OCI-LY7 (cell line): ENCODE measurements around the gene TCERG1L. TPM values are rescaled to one million over a fixed set of nuclear protein-coding genes. Genes with fewer than 3 reads are reported as not detected.

Experiments
- BruUV-seq: library from RNA; stranded (reverse); fragments of 400-500 nt; replicated peaks from 2 replicates; lab custom pipeline; 2021; lab: Mats Ljungman, UMichigan
- CTCF ChIA-PET: fragments of 300-600 bp; sonication (Branson Sonifier 250); formaldehyde crosslinking; loops from one replicate; lab custom pipeline; 2022; ENCODE audit warnings: antibody characterized with exemption; ENCODE audit not compliant: unreplicated experiment; lab: Charles Lee
- POLR2A ChIA-PET: fragments of 300-600 bp; sonication (Branson Sonifier 250); formaldehyde crosslinking; loops from one replicate; lab custom pipeline; 2022; ENCODE audit warnings: antibody characterized with exemption; lab: Charles Lee
- DNase-seq: peaks from one replicate; pipeline ENCODE4 v3.0.0-alpha.2; 2015; ENCODE audit warnings: low spot score
- H2AFZ ChIP-seq: fragments of 200-600 bp; sonication (generic), shearing (Covaris generic); 2 replicates; pipeline ENCODE4 v1.6.1; 2014; ENCODE audit warnings: mild to moderate bottlenecking, antibody characterized with exemption, low read length, moderate library complexity
- H3K27ac ChIP-seq: fragments of 200-600 bp; sonication (generic); 2 replicates; pipeline ENCODE4 v1.5.1; 2014; ENCODE audit warnings: mixed run types, low read depth, mild to moderate bottlenecking, moderate library complexity, low read length, inconsistent platforms; ENCODE audit not compliant: poor library complexity, severe bottlenecking
- H3K36me3 ChIP-seq: fragments of 200-600 bp; sonication (generic); 2 replicates; pipeline ENCODE4 v1.6.1; 2014; ENCODE audit warnings: mild to moderate bottlenecking, antibody characterized with exemption, low read length, moderate library complexity, mixed read lengths; ENCODE audit not compliant: insufficient read depth
- H3K4me1 ChIP-seq: fragments of 200-600 bp; sonication (generic); 2 replicates; pipeline ENCODE4 v1.5.1; 2014; ENCODE audit warnings: mild to moderate bottlenecking, low read length; ENCODE audit not compliant: insufficient read depth, poor library complexity, severe bottlenecking
- H3K4me2 ChIP-seq: fragments of 200-600 bp; sonication (generic); 2 replicates; pipeline ENCODE4 v1.6.1; 2014; ENCODE audit warnings: mild to moderate bottlenecking, low read length
- H3K4me3 ChIP-seq: fragments of 200-600 bp; sonication (generic); 2 replicates; pipeline ENCODE4 v1.5.1; 2014; ENCODE audit warnings: mild to moderate bottlenecking, low read depth, low read length; ENCODE audit not compliant: poor library complexity, severe bottlenecking
- H3K79me2 ChIP-seq: fragments of 200-600 bp; sonication (generic); 2 replicates; pipeline ENCODE4 v1.6.1; 2016; ENCODE audit warnings: low read depth, mild to moderate bottlenecking, low read length, moderate library complexity, mixed read lengths; ENCODE audit not compliant: insufficient read depth
- H3K9me2 ChIP-seq: fragments of 200-600 bp; sonication (generic); 2 replicates; pipeline ENCODE4 v1.6.1; 2016; ENCODE audit warnings: mild to moderate bottlenecking, low read length, mixed read lengths; ENCODE audit not compliant: insufficient read depth
- H3K9me3 ChIP-seq: fragments of 200-600 bp; sonication (generic); 2 replicates; pipeline ENCODE4 v1.6.1; 2014; ENCODE audit warnings: mild to moderate bottlenecking, mixed run types, low read length, mixed read lengths
- H4K20me1 ChIP-seq: fragments of 200-600 bp; sonication (generic); 2 replicates; pipeline ENCODE4 v1.6.1; 2014; ENCODE audit warnings: mild to moderate bottlenecking, antibody characterized with exemption, low read length, moderate library complexity, mixed read lengths; ENCODE audit not compliant: insufficient read depth
- CTCF ChIP-seq: fragments of 200-600 bp; sonication (generic); conservative IDR thresholded peaks from 2 replicates; pipeline ENCODE4 v1.5.1; 2014; ENCODE audit warnings: mild to moderate bottlenecking, antibody characterized with exemption, low read length, moderate library complexity, mixed read lengths
- EZH2phosphoT487 ChIP-seq: fragments of 200-600 bp; sonication (generic); IDR thresholded peaks from 2 replicates; pipeline ENCODE4 v1.6.1; 2018; ENCODE audit warnings: low read depth, borderline replicate concordance, mild to moderate bottlenecking, mixed run types, antibody characterized with exemption, low read length, moderate library complexity, mixed read lengths
- intact Hi-C: fragments of 100-400 bp; cut with micrococcal nuclease; formaldehyde crosslinking; loops from one replicate; pipeline ENCODE4 v1.10.0; 2022; ENCODE audit not compliant: unreplicated experiment
- total RNA-seq, 2 experiments: library from RNA; depleted of rRNA in 1 of 2; stranded (reverse); fragments of >200 nt in 1 of 2; shearing (Covaris generic) in 1 of 2; gene quantifications; 2 replicates each; pipeline ENCODE4 v1.2.3, GENCODE V29; 2014 to 2022

TCERG1L gene
- total RNA-seq, 2 experiments from 2014 or later: not detected

GRCh38 chr10:131354380-131354779 is 42.9 kb upstream of the TCERG1L start:
- ChIA-PET CTCF (no interaction called here), POLR2A (interaction anchor here (1.7 kb wide), 1 partner anchor 11 kb away, joined by 5 read pairs; no protein-coding TSS in a partner anchor)
- Histone ChIP-seq H3K9me2 (no peaks in the 10 kb centered on the region), H2AFZ (no peak overlapping the region), H3K79me2 (no peaks in the 10 kb centered on the region), H4K20me1 (no peaks in the 10 kb centered on the region), H3K4me3 (no peak overlapping the region), H3K36me3 (no peaks in the 10 kb centered on the region), H3K4me2 (no peak overlapping the region), H3K4me1 (no peaks in the 10 kb centered on the region), H3K9me3 (no peaks in the 10 kb centered on the region), H3K27ac (no peak overlapping the region)
- intact Hi-C loops: no loop called here
- TF ChIP-seq EZH2phosphoT487: no peak
- no peak for DNase-seq
- no TSS peak for BruUV-seq

- TF ChIP-seq CTCF (no peak), EZH2phosphoT487 (no peak)
- POLR2A ChIA-PET: interaction anchor here (0.9 kb wide), 1 partner anchor 12 kb away, joined by 3 read pairs; no protein-coding TSS in a partner anchor
Measured at GRCh38 chr10:131352765-131353290, 41.3 kb upstream of the TCERG1L start.

GRCh38 chr10:131350660-131351059 is 39.1 kb upstream of the TCERG1L start:
- no peak overlapping the region for H2AFZ ChIP-seq

More at GRCh38 chr10:131352765-131353290, 41.3 kb upstream of the TCERG1L start:
- H2AFZ ChIP-seq: no peak overlapping the region
- H3K9me2 ChIP-seq: no peaks in the 10 kb centered on the region
- CTCF ChIA-PET: no interaction called here
- no peak overlapping the region for H3K27ac ChIP-seq
- DNase-seq: no peak
- intact Hi-C loops: no loop called here
- H3K4me1 ChIP-seq: no peaks in the 10 kb centered on the region
- H3K79me2 ChIP-seq: no peaks in the 10 kb centered on the region
- BruUV-seq: no TSS peak
- H3K36me3 ChIP-seq: no peaks in the 10 kb centered on the region
- no peak overlapping the region for H3K4me2 ChIP-seq
- no peak overlapping the region for H3K4me3 ChIP-seq
- H4K20me1 ChIP-seq: no peaks in the 10 kb centered on the region
- no peaks in the 10 kb centered on the region for H3K9me3 ChIP-seq

More at GRCh38 chr10:131350660-131351059, 39.1 kb upstream of the TCERG1L start:
- no peaks in the 10 kb centered on the region for H3K9me2 ChIP-seq
- BruUV-seq: no TSS peak
- intact Hi-C loops: no loop called here
- H3K36me3 ChIP-seq: no peaks in the 10 kb centered on the region
- no peak overlapping the region for H3K4me3 ChIP-seq
- H3K79me2 ChIP-seq: no peaks in the 10 kb centered on the region
- H3K4me1 ChIP-seq: no peaks in the 10 kb centered on the region
- no peak overlapping the region for H3K27ac ChIP-seq
- ChIA-PET CTCF (no interaction called here), POLR2A (no interaction called here)
- TF ChIP-seq EZH2phosphoT487: no peak
- TF ChIP-seq CTCF: no peak
- no peak overlapping the region for H3K4me2 ChIP-seq
- DNase-seq: no peak
- H3K9me3 ChIP-seq: no peaks in the 10 kb centered on the region
- H4K20me1 ChIP-seq: no peaks in the 10 kb centered on the region
